GM21381 (cell line): ENCODE data around the gene CKAP4.
A peak's percentile ranks its signal among the peaks of the same experiment; 100 is the strongest.

Experiments used
- ATAC-seq: cut with Tn5 transposase; IDR thresholded peaks from one replicate; pipeline ENCODE4 v1.9.1; 2021; ENCODE audit warnings: mild to moderate bottlenecking, moderate library complexity; ENCODE audit not compliant: unreplicated experiment

Gene CKAP4

GRCh38 chr12:106243620-106244019 lies 4.2 kb downstream of the CKAP4 start:
- no peak for ATAC-seq

GRCh38 chr12:106240821-106241220 lies 7.0 kb downstream of the CKAP4 start:
- ATAC-seq = no peak

DNA sequence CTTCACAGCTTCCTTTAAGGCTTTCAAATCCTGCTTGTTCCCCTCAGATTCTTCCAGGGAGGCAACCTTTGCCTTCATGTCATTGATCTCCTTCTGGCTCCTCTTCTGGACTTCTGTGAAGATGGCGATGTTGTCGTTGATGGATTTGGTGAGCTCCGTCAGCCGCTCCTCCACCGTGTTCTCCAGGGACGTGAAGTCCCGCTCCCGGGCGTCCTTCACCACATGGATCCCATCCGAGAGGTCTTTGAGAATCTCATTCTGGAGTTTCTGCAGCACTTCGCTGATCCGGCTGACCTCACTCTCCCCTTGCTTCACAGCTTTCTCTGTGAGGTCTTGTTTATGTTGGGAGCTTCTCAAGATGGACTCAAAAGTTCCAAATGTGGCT lies 7.9 kb downstream of the CKAP4 start:
- ATAC-seq = no peak

- ATAC-seq = no peak
Observed at GRCh38 chr12:106239241-106239950, 8.4 kb downstream of the CKAP4 start.

DNA sequence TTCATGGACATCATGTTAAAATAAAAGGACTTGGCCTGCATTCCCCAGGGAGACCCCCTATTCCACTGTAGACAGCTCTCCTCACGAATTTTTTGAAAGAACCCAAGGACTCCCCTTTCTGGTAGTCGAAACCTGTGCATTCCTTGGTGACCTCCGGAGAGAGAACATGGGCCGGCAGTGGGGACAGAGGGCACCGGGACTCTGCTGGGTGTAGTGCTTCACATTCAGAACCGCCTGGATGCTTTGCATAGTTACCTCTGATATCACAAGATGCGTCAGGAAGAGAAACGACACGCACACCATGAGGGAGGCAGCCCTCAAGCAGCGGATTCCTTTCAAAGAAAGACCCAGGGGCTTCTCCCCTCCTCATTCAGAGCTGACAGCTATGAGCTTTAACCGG lies 9.7 kb downstream of the CKAP4 start:
- ATAC-seq = no peak

DNA sequence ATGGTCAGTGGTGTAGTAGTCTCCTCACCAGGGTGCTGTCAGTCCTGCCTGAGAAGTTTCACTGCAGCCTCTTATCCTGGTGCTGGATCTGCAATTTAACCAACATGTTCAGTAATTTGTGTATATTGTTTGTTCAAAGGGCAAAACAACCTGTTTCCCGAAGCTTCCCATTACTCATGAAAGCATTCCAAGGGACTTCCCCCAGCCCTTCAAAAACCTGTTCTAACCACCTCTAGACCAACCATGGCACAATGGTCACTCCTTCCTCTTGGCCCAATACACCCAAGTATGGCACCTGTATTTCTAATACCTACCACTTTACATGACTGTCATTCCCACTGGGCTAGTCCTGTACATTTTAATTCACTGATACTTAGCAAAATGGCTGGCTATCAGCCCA lies 12.1 kb downstream of the CKAP4 start:
- no peak for ATAC-seq

DNA sequence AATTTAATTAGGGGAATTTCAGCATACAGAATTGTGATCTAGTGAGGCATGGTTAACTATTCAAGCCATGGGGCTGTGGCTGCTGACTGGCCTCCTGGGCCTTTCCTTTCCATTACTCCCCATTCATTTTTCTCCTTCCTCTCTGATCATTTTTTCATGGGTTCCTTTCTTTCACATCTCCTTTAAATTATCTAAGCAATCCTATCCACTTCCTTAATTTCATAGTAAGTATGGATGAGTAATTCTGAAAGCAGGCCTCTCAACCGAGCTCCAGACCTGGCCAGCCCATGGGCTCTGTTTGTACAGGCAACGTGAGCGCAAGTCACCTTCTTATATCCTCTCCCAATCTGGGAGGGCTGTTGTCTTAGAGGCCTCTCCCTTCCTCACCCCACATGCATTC lies 13.4 kb downstream of the CKAP4 start:
- ATAC-seq = no peak

DNA sequence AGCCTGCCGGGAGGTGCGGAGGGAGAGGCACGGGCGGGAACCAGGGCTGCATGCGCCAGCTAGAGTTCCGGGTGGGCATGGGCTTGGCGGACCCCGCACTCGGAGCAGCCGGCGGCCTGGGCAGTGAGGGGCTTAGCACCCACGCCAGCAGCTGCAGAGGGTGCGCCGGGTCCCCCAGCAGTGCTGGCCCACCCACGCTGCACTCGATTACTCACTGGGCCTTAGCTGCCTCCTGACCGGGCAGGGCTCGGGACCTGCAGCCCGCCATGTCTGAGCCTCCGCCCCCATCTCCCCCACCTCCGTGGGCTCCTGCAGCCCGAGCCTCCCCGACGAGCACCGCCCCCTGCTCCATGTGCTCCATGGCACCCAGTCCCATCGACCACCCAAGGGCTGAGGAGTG lies 14.8 kb downstream of the CKAP4 start:
- no peak for ATAC-seq

DNA sequence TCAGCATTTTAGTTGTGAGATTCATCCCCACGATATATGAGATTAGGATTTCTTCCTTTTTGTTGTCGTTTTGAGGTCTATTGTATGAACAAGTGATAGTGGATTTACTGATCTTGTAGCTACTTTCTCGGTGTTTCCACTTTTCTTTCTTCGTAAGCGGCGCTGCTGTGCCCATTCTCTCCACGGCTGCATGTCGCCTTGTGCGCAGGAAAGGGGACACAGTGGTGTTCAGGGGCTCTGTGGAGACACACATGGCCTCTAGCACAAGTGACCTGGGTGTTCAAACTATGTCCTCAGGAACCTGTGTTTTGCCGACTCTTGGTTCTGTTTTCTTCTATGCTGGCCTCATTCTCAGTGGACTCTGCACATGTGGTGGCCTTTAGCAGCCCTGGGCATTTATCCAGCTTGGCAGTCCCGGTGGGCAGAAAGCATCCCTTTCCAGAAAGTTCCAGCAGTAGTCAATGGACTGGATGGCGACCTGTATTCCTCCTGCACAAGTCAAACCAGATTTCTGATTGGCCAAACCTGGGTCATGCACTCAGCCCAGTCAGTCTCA lies 18.7 kb downstream of the CKAP4 start:
- no peak for ATAC-seq

- no peak for ATAC-seq
Observed at GRCh38 chr12:106228320-106228710, 19.5 kb downstream of the CKAP4 start.

DNA sequence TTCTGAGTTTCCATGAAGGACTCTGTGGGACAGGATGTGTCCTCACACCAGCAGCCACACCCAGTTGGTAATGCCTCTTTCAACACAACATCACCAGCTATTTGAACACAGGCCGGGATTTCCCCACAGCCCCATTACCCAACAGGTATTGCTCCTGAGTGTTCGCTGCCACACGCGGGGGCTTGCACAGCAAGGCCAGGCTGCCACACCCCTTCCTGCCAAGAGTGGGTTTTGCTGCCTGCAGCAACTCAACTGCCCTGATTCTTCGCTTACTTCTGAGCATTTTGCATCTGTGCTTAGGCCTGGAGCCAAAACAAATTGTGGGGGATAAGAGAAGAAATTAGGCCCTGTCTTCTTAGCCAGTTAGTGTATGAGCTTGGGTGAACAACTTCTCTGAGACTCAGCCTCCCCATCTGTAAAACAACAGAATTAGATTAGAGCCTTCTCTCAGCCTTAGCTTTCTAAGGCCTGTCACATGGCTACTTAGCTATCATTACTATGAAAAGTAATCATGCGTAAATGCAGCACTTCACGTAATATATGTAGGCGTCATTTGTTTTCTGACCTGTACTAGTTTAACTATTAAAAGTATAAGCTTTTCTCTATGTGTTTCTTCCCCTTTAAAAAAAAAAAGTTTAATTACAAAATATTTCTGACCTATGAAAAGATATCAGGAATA lies 20.0 kb downstream of the CKAP4 start:
- no peak for ATAC-seq

DNA sequence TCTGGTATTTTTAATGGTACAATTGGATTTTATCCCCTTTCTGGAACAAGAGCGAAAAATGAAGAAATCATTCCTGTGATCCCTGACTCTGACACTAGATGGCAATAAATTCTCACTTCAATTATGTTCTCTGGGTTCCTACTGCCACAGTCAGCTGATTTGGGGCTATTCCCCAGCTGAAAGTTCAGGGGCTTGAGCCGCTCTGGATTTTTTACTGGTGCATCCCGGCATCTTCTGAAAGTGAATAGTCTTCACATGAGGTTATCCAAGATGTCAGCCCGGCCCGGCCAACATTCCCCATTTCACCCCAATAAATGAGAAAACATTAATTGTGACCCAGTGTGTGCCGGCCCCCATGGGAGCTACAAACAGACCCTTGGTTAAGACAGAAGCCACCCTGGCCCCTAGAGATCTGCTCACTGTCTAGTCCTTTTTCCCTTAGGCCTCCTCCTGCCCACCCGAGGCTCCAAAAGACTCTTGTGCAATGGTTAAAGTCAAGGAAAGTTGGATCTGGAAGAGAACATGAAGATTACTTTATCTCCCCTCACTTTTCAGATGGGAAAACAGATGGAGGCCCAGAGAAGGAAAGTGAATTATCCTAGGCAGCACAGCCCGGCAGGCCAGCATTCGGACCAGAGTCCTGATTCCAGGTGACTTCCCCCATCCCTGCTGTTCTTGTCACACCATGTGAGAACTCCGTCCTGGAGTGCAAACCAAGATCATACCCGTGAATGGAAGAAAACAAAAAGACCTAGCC lies 20.8 kb downstream of the CKAP4 start:
- no peak for ATAC-seq

DNA sequence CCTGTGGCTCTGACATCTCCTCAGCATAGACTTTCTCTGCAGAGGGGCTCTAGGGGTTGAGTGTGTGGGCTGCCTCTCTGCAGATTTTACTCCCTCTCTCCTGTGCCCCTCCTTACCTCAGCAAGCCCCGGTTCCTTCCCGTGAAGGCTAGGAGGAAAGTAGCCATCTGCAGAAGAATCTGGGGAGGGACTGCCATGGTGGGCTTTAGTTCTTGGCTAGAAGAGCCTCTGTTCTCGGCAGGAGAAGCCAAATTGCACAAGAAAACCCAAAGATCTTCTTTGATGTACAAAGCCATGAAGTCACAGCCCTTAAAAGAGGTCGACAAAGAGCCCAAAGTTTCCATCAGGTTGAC lies 23.5 kb downstream of the CKAP4 start:
- no peak for ATAC-seq

- peak; percentile 82 for ATAC-seq
Observed at GRCh38 chr12:106223485-106224354, 24.1 kb downstream of the CKAP4 start.

DNA sequence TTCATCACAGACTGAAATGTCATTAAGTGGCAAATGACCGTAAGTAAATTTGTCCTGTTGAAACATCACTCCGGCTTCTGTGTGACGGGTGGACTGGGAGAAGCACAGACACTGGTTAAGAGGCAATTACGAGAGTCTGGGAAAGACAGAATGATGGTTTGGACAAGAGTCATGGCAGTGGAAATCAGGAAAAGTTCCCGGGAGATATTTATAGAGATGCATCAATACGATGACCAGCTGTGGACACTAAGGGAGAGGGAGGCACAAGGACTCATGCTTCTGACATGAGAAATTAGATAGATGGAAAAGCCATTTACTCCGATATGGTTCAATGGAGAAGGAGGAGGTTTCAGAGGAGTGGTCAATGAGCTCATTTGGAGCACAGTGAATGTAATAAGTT lies 27.3 kb downstream of the CKAP4 start:
- no peak for ATAC-seq

- ATAC-seq = no peak
Observed at GRCh38 chr12:106219043-106219442, 28.8 kb downstream of the CKAP4 start.

DNA sequence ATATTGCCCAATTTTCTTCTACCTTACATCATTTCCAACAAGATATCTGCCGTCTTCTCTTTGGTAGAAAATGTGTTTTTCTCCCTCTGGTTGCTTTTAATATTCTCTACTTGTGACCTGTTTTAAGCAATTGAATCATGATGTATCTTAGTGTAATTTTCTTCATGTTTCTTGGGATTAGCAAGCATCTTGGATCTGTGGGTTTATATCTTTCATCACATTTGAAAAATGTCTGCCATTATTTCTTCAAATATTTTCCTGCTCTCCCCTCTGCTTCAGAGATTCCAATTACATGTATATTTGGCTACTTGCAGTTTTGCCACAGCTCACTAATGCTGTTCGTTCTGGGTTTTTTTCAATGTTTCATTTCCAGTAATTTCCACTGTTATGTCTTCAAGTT lies 30.1 kb downstream of the CKAP4 start:
- no peak for ATAC-seq

- no peak for ATAC-seq
Observed at GRCh38 chr12:106214571-106214970, 33.2 kb downstream of the CKAP4 start.

DNA sequence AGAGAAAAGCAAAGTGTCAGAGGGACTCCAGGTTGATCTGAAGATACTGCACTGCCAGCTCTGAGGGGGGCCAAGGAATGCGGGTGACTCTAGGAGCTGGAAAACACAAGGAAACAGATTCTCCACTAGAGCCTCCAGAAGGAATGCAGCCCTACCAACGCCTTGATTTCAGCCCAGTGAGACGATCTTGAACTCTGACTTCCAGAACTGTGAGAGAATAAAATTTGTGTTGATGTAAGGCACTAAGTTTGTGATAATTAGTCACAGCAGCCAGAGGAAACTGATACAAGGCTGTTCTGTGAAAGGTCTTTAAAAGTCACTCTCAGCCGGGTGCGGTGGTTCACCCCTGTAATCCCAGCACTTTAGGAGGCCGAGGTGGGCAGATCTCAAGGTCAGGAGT lies 34.2 kb downstream of the CKAP4 start:
- no peak for ATAC-seq

GRCh38 chr12:106211973-106212372 lies 35.8 kb downstream of the CKAP4 start:
- ATAC-seq = no peak
